Endothelial cell (in vitro differentiated cells): ENCODE results near the gene LYPD3. TPM values are rescaled to one million over a fixed set of nuclear protein-coding genes. Genes with fewer than 3 reads are reported as not detected.

Experiments used
- DNase-seq: peaks from one replicate; pipeline ENCODE4 v3.0.0; 2021; ENCODE audit warnings: low spot score
- H3K27ac Mint-ChIP-seq: one replicate; pipeline ENCODE4 v1.8.0; 2021; ENCODE audit warnings: mixed read lengths, inconsistent platforms; ENCODE audit not compliant: unreplicated experiment
- H3K27me3 Mint-ChIP-seq: one replicate; pipeline ENCODE4 v1.8.0; 2021; ENCODE audit warnings: mild to moderate bottlenecking, moderate library complexity, mixed read lengths, inconsistent platforms; ENCODE audit not compliant: unreplicated experiment
- H3K36me3 Mint-ChIP-seq: one replicate; pipeline ENCODE4 v1.8.0; 2021; ENCODE audit warnings: mild to moderate bottlenecking, low read depth, mixed read lengths, inconsistent platforms; ENCODE audit not compliant: unreplicated experiment
- H3K4me1 Mint-ChIP-seq: one replicate; pipeline ENCODE4 v1.8.0; 2021; ENCODE audit warnings: mild to moderate bottlenecking, mixed read lengths, inconsistent platforms; ENCODE audit not compliant: unreplicated experiment
- H3K4me3 Mint-ChIP-seq: one replicate; pipeline ENCODE4 v1.8.0; 2021; ENCODE audit warnings: mild to moderate bottlenecking, mixed read lengths, inconsistent platforms; ENCODE audit not compliant: unreplicated experiment
- H3K9me3 Mint-ChIP-seq: one replicate; pipeline ENCODE4 v1.8.0; 2021; ENCODE audit warnings: mixed read lengths, inconsistent platforms; ENCODE audit not compliant: unreplicated experiment
- CTCF ChIP-seq: fragments of 200-600 bp; sonication (generic); IDR thresholded peaks from one replicate; pipeline ENCODE4 v1.5.0; 2021; ENCODE audit warnings: antibody characterized with exemption; ENCODE audit not compliant: unreplicated experiment
- total RNA-seq: library from RNA; stranded (reverse); fragmentation: NEBNext Ultra II Directional; extraction: Animal tissue kit (Norgen Biotek cat#: 25700); gene quantifications from one replicate; pipeline ENCODE4 v1.2.1, GENCODE V29; 2021; ENCODE audit not compliant: unreplicated experiment

Gene LYPD3
- total RNA-seq, 1 donor from 2014 or later, result 0.67 TPM

DNA sequence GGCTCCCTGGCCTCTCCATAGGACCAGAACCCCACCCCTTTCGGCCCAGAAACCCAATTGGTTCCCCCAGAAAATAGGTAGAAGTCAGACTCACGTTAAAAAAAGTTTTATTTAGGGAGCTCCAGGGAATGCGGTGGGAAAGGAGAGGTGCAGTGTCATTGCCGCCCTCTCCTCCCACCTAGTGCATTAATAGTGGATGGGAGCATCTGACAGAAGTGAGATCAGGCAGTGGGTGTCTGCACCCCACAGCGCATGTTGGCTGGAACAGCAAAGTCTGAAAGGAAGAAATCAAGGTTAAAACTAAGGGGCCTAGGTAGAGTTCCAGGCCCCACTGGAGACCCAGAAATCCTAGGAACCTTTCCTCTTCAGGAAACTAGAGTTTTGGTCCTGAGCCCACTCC, 41.2 kb upstream of the LYPD3 start:
- peaks cover 11% of the 10 kb centered on the region for H3K27me3 Mint-ChIP-seq
- DNase-seq, result no peak
- H3K27ac Mint-ChIP-seq, result no peak overlapping the region
- H3K4me3 Mint-ChIP-seq, result no peak overlapping the region
- H3K9me3 Mint-ChIP-seq, result no peaks in the 10 kb centered on the region
- H3K36me3 Mint-ChIP-seq, result peaks cover 26% of the 10 kb centered on the region
- peaks cover 16% of the 10 kb centered on the region for H3K4me1 Mint-ChIP-seq
- no peak for TF ChIP-seq CTCF

GRCh38 chr19:43505941-43506340, 40.5 kb upstream of the LYPD3 start:
- Mint-ChIP-seq H3K4me3 (peak overlapping the region; percentile 62), H3K9me3 (no peaks in the 10 kb centered on the region), H3K27me3 (peaks cover 13% of the 10 kb centered on the region), H3K4me1 (peaks cover 16% of the 10 kb centered on the region), H3K36me3 (peaks cover 24% of the 10 kb centered on the region), H3K27ac (peak overlapping the region; percentile 52)
- no peak for TF ChIP-seq CTCF
- no peak for DNase-seq

GRCh38 chr19:43505186-43505456, 39.7 kb upstream of the LYPD3 start:
- Mint-ChIP-seq H3K36me3 (peaks cover 23% of the 10 kb centered on the region), H3K27ac (no peak overlapping the region), H3K9me3 (no peaks in the 10 kb centered on the region), H3K27me3 (peaks cover 13% of the 10 kb centered on the region), H3K4me1 (peaks cover 16% of the 10 kb centered on the region), H3K4me3 (peak overlapping the region; percentile 83)
- no peak for DNase-seq
- no peak for TF ChIP-seq CTCF

- H3K9me3 Mint-ChIP-seq, result no peaks in the 10 kb centered on the region
- DNase-seq, result no peak
- H3K36me3 Mint-ChIP-seq, result peaks cover 19% of the 10 kb centered on the region
- peak within 1 kb of the TSS; percentile 90 for H3K4me3 Mint-ChIP-seq
- H3K27ac Mint-ChIP-seq, result peak within 1 kb of the TSS; percentile 57
- peaks cover 16% of the 10 kb centered on the region for H3K4me1 Mint-ChIP-seq
- TF ChIP-seq CTCF, result no peak
- H3K27me3 Mint-ChIP-seq, result peaks cover 10% of the 10 kb centered on the region
Measured at GRCh38 chr19:43504426-43505185, 39.2 kb upstream of the LYPD3 start, which contains the start of gene PHLDB3. Gene PHLDB3, minus strand, starts transcription at chr19:43504746. Its CDS starts 628 bp downstream, at chr19:43504118.
